Small intestine (tissue), 7 donors: Measurements from ENCODE around the gene SFRP5. TPM values are rescaled to one million over a fixed set of nuclear protein-coding genes. Genes with fewer than 3 reads are reported as not detected.
A peak's percentile ranks its signal among the peaks of the same experiment; 100 is the strongest.

Experiments
- DNase-seq, 2 donors: peaks; one replicate each; pipeline versions ENCODE4 v3.0.0 to v3.0.0-alpha.2; 2013
- FAIRE-seq: peaks from 2 replicates; lab custom pipeline; 2012; peaks lifted over from hg19 to GRCh38; lab: Jason Lieb, UNC
- H3K27ac ChIP-seq, 3 donors: one replicate each; pipeline ENCODE4 v1.5.1; 2013; ENCODE audit warnings: low read length in 2 of 3, mild to moderate bottlenecking in 2 of 3, control low read depth in 1 of 3, inconsistent platforms in 1 of 3, low read depth in 1 of 3, moderate library complexity in 1 of 3
- H3K27me3 ChIP-seq, 3 donors: one replicate each; pipeline ENCODE4 v1.6.1; 2013; ENCODE audit warnings: low read length in 3 of 3, inconsistent platforms in 1 of 3; ENCODE audit not compliant: control insufficient read depth in 3 of 3, insufficient read depth in 3 of 3
- H3K36me3 ChIP-seq, 3 donors: one replicate each; pipeline ENCODE4 v1.6.1; 2013; ENCODE audit warnings: low read length in 3 of 3, inconsistent platforms in 1 of 3, low read depth in 1 of 3, mild to moderate bottlenecking in 1 of 3, moderate library complexity in 1 of 3; ENCODE audit not compliant: control insufficient read depth in 3 of 3, insufficient read depth in 2 of 3
- H3K4me1 ChIP-seq, 3 donors: one replicate each; pipeline ENCODE4 v1.6.1; 2013; ENCODE audit warnings: low read length in 2 of 3, inconsistent platforms in 1 of 3, low read depth in 1 of 3, mild to moderate bottlenecking in 1 of 3, moderate library complexity in 1 of 3; ENCODE audit not compliant: control insufficient read depth in 3 of 3, insufficient read depth in 2 of 3
- H3K4me3 ChIP-seq, 3 donors: one replicate each; pipeline ENCODE4 v1.5.1; 2013; ENCODE audit warnings: low read length in 3 of 3, control low read depth in 1 of 3, inconsistent platforms in 1 of 3, low read depth in 1 of 3, mild to moderate bottlenecking in 1 of 3, moderate library complexity in 1 of 3
- H3K9me3 ChIP-seq, 2 donors: one replicate each; pipeline ENCODE4 v1.6.1; 2013; ENCODE audit warnings: low read depth in 1 of 2, low read length in 1 of 2; ENCODE audit not compliant: control insufficient read depth in 2 of 2, insufficient read depth in 1 of 2
- WGBS, 3 donors: extraction: QIAGEN DNeasy Blood & Tissue Kit; methylation state at CpG; one replicate each; pipeline ENCODE4 v1.1.7; 2013; 5-methylcytosine and 5-hydroxymethylcytosine counted together
- polyA plus RNA-seq, 4 donors: library from polyadenylated mRNA; stranded (reverse) in 3 of 4; unstranded in 1 of 4; fragments of 200-250 nt in 3 of 4; fragments of 120-200 nt in 1 of 4; gene quantifications; one replicate each; pipeline versions ENCODE4 v1.2.1 to v1.2.3, GENCODE V29; 2013
- donor health status: healthy with polysubstance abuse.
- donor health status: control.
- donor health status: control.
- donor health status: Bipolar disorder and iron deficiency.
- donor health status: healthy.

The SFRP5 gene
- polyA plus RNA-seq, 4 donors, result 12.7 to 110 (median 53.8) TPM

DNA sequence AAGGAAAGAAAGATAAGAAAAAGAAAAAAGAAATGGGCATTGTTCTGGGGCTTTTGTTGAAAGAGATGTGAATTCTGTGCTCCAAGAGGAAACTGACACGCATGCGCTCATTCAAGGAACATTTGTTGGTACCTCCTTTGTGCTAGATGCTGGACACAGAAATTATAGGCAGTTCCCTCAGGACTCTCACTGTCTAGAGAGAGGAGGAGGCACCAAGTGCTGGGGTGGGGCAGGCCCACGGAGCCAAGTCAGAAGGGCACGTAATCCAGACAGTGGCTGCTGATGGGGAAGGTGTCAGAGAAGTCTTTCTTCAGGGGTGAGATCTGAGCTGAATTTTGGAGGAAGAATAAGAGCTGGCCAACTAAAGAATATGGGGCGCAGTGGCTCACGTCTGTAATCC lies 37.8 kb downstream of the SFRP5 start:
- Histone ChIP-seq H3K27ac (no peak overlapping the region), H3K36me3 (peaks cover 0 to 7% (median 0%) of the 10 kb centered on the region in 3 donors), H3K4me1 (peaks cover 5 to 11% (median 11%) of the 10 kb centered on the region in 3 donors), H3K4me3 (no peak overlapping the region), H3K27me3 (no peaks in the 10 kb centered on the region), H3K9me3 (peaks cover 0 to 5% of the 10 kb centered on the region in 2 donors)
- DNase-seq (no peak), FAIRE-seq (no peak)
- 82 to 89% (median 86%) methylated on average over 6 of the region's 6 CpGs for WGBS, 3 donors

DNA sequence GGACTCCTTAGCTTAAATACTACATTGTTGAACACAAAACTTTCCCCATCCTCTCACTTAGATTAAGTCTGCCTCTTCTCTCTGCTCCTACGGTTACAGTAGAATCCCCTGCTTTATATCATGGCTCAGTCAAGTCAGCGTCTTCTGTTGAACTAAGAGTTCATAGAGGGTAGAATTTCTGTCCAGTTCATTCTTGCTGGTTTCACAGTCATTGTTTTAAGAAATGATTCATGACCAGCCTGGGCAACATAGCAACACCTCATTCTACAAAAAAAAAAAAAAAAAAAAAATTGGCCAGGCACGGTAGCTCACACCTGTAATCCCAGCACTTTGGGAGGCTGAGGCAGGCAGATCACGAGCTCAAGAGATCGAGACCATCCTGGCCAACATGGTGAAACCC lies 38.5 kb downstream of the SFRP5 start:
- 79 to 94% (median 89%) methylated on average over 4 to 5 of the region's 5 CpGs for WGBS, 3 donors
- Histone ChIP-seq H3K4me1 (peaks cover under 1 to 8% (median 6%) of the 10 kb centered on the region in 3 donors), H3K36me3 (no peaks in the 10 kb centered on the region), H3K27ac (no peak overlapping the region), H3K9me3 (peaks cover 0 to 5% of the 10 kb centered on the region in 2 donors), H3K27me3 (no peaks in the 10 kb centered on the region), H3K4me3 (no peak overlapping the region)
- DNase-seq (no peak), FAIRE-seq (no peak)

DNA sequence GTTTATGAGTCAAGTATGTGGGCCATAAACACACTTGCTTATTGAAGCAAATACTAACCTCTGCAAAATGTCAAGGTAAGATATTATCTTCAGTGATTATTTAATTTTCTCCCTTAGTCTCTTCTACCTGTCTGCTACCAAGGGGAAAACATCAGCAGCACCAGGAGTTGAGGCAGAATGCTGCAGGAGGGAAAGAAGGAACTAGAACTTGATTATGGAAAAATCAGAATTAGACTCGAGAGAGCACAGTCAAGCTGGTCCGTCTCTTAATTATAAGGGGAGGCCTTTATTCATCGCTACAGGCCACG lies 39.8 kb downstream of the SFRP5 start:
- FAIRE-seq, result no peak
- H3K9me3 ChIP-seq, result peaks cover 0 to 5% of the 10 kb centered on the region in 2 donors
- H3K4me1 ChIP-seq, result peaks cover 0 to 3% (median 0%) of the 10 kb centered on the region in 3 donors
- 80 to 87% (median 83%) methylated on average over 4 of the region's 4 CpGs for WGBS, 3 donors
- H3K36me3 ChIP-seq, result no peaks in the 10 kb centered on the region
- no peak overlapping the region for H3K4me3 ChIP-seq
- no peak for DNase-seq
- no peaks in the 10 kb centered on the region for H3K27me3 ChIP-seq
- H3K27ac ChIP-seq, result no peak overlapping the region

DNA sequence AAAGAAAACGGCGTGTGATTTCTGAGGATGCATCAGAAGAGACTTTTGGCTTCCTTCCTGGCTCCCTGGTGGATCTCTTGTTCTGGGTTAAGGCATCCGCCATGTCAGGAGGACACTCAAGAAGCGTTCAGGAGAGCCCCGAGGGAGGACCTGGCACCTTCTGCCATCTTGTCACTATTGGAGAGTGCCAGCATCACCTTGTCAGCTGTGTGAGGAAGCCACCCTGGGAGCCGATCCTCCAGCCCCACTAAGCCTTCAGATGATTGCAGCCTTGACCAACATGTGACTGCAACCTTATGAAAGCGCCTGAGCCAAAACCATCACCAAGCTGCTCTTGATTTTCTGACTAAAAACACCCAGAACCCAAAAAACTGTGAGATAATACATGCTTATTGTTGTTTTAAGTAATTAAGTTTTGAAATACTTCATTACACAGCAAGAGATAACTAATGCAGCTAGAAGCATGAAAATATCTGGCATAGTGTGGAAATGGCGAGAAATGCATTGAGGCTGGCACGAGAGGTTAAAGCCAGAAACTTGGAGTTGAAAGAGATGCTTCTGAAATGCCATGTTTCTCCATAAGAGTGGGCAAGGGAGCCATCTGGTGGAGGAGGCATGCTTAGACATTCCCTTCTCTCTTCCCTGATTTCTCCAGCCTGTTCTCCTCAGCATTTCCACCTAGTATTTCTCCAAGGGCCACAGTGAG lies 40.3 kb downstream of the SFRP5 start:
- no peak for FAIRE-seq
- no peaks in the 10 kb centered on the region for H3K27me3 ChIP-seq

DNA sequence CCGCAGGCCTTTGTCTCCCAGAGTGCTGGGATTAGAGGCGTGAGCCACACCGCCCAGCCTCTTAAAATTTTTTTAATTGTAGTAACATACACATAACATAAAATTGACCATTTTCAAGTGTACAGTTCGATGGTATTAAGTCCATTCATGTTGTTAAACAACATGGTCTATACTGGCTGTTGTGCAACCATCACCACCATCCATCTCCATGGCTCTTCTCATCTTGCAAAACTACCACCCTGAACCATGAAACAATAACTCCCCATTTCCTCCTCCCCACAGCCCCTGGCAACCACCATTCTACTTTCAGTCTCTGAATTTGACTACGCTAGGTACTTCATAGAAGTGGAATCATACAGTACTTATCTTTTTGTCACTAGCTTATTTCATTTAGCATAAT lies 42.8 kb downstream of the SFRP5 start:
- H3K27ac ChIP-seq, result no peak overlapping the region
- DNase-seq, result no peak
- 90 to 92% (median 91%) methylated on average over 5 of the region's 5 CpGs for WGBS, 3 donors
- no peaks in the 10 kb centered on the region for H3K4me1 ChIP-seq
- H3K4me3 ChIP-seq, result no peak overlapping the region
- no peaks in the 10 kb centered on the region for H3K27me3 ChIP-seq
- H3K36me3 ChIP-seq, result no peaks in the 10 kb centered on the region
- peaks cover 0 to 4% of the 10 kb centered on the region in 2 donors for H3K9me3 ChIP-seq
- FAIRE-seq, result no peak

More for the DNA sequence above, 40.3 kb downstream of the SFRP5 start:
- no peak overlapping the region for H3K4me3 ChIP-seq
- peak; percentile 83 to 85 for DNase-seq
- peaks cover 0 to 3% of the 10 kb centered on the region in 2 donors for H3K9me3 ChIP-seq
- no peak overlapping the region for H3K27ac ChIP-seq
- no peaks in the 10 kb centered on the region for H3K36me3 ChIP-seq
- H3K4me1 ChIP-seq, result no peaks in the 10 kb centered on the region
- WGBS, 3 donors, result 62 to 71% (median 66%) methylated on average over 9 of the region's 9 CpGs

DNA sequence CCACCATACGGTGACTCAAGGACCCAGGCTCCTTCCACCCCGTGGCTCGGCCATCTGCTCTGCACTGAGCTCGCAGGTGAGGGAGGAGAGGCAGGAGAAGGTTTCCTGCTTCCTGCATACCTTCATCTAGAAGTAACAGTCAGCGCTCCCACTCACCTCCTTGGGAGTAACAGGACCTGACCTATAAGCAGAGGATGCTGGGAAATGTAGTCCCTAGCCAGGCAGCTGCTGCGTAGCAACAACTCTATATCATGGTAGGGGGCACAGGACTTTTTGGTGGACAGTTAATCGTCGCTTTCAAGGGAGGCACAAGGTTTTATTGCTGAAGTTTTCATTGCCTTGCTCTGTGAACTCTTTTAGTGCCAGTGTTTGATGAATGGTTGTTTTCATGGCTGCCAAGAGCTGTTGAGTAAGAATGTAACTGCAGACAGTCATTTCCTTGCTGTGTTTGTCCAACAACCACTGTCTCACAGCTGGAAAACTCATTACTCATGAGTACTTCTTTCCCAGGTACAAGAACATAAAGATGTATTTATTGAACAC lies 45.1 kb downstream of the SFRP5 start:
- DNase-seq (peak; percentile 47 to 79), FAIRE-seq (no peak)
- peak overlapping the region in 1 of 3 donors; percentile 41 for H3K27ac ChIP-seq
- peaks cover 0 to 4% of the 10 kb centered on the region in 2 donors for H3K9me3 ChIP-seq
- H3K4me1 ChIP-seq, result peaks cover 0 to 4% (median 0%) of the 10 kb centered on the region in 3 donors
- H3K4me3 ChIP-seq, result peak overlapping the region in 1 of 3 donors; percentile 31
- H3K36me3 ChIP-seq, result no peaks in the 10 kb centered on the region
- H3K27me3 ChIP-seq, result no peaks in the 10 kb centered on the region
- WGBS, 3 donors, result 37 to 54% (median 46%) methylated on average over 8 of the region's 8 CpGs

DNA sequence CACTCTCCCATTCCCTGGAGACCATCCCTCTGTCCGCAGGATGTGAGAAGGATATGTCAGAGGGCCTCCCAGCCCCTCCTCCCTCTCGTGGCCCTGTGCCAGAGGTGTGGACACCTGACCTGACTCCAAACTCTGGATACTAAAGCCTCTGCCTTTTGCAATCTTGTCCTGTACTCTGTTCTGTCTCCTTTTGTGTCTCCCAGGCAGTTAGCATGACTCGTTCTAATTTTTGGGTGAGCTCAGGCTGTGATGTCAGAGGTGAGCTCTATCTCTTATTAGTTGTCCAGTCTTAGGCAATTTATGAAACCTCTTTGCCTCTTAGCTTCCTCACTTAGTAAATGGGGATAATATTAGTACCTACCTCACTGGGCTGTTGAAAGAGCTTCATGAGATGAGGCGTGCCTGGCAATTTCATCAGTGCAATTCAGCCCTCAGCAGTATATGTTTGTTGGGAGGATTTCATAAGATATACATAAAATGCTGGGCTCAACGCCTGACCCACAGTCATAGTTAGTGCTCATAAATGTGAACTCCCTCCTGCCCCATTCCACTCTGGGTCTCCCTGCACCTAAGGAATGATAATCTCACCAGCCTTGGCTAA lies 47.4 kb downstream of the SFRP5 start:
- WGBS, 3 donors, result 51 to 64% (median 52%) methylated on average over 5 of the region's 5 CpGs
- peak in 1 of 2 donors; percentile 53 for DNase-seq
- Histone ChIP-seq H3K27ac (no peak overlapping the region), H3K4me3 (no peak overlapping the region), H3K9me3 (peaks cover 0 to 4% of the 10 kb centered on the region in 2 donors), H3K27me3 (no peaks in the 10 kb centered on the region), H3K4me1 (peaks cover 0 to 7% (median 2%) of the 10 kb centered on the region in 3 donors), H3K36me3 (peaks cover 0 to 1% (median 0%) of the 10 kb centered on the region in 3 donors)
- FAIRE-seq, result no peak

DNA sequence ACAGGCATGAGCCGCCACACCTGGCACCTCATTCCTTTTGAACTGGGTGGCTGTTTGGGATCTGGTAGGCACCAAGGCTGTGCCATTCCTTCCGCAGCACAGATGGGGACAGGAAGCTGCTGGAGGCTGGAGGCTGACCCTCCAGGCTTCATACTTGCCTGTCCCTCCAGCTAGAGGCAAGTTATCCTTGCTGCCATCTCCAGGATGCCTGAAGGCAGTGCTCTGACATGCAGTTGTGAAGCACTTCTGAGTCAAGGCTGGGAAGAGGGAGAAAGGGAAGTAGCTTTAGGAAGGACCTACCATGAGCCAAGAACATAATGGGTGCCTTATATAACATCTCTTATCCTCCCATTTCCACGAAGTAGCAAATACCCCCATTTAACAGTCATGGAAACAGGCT lies 48.8 kb downstream of the SFRP5 start:
- Histone ChIP-seq H3K27me3 (no peaks in the 10 kb centered on the region), H3K9me3 (peaks cover 0 to 4% of the 10 kb centered on the region in 2 donors), H3K4me3 (no peak overlapping the region), H3K36me3 (peaks cover 0 to 9% (median 0%) of the 10 kb centered on the region in 3 donors), H3K4me1 (peaks cover 3 to 21% (median 9%) of the 10 kb centered on the region in 3 donors), H3K27ac (no peak overlapping the region)
- no peak for FAIRE-seq
- no peak for DNase-seq
- 73 to 84% (median 79%) methylated on average over 3 of the region's 3 CpGs for WGBS, 3 donors
